HG03432 (cell line): ENCODE measurements around the gene CFDP1.

Experiments
- ATAC-seq: cut with Tn5 transposase; IDR thresholded peaks from one replicate; pipeline ENCODE4 v1.9.1; 2021; ENCODE audit warnings: mild to moderate bottlenecking, moderate library complexity; ENCODE audit not compliant: unreplicated experiment

The CFDP1 gene

DNA sequence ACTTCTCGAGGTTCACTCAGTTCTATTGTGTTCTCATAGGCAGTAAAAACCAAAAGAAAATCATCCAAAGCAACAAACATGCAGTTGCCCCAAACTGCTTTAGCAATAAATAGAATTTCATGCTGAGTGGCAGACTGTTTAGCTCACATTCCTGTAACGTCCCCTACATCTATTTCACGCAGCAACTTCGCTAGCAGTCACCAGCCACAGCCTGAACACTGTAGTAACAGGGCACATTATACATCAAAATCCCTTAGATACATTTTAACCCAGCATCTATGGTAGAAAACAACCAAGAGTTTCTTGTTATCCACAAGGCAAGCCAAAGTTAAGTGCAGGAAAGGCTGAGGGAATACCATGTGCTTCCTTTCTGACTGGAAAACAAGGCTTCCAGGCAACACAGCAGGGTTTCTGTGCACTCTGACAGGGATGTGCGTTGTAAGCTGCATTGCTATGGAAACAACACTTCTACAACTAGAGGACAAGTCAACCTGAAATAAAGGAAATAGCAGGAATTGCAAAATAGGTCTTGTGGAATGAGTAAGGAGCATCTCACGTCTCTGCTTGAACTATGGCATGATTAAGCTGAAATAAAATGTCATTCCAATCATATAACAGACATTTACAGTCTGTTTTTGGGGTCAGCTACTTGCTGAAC lies 55.4 kb downstream of the CFDP1 start:
- ATAC-seq: no peak

DNA sequence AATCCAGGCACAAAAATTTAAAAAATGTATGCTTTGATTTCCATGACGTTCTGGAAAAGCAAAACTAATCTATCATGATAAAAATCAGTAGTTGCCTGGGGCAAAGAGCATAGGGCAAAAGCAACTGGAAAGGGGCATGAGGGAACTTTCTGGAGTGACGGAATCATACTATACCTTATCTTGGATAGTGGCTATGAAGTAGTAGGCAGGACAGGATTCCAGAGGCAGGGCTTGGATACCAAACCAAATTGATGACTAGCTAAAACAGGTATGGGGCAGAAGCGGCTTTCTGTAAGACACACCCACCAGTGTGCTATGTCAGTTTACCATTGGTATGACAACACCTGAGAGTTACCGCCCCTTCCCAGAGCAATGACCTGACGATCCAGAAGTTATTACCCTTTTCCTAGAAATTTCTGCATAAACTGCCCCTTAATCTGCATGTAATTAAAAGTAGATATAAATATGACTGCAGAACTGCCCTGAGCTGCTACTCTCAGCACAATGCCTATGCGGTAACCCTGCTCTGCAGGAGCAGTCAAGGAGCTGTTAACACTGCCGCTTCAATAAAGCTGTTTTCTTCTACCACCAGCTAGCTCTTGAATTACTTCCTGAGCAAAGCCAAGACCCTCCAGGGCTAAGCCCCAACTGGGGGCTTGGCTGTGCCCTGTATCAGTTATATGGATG lies 56.7 kb downstream of the CFDP1 start:
- no peak for ATAC-seq

GRCh38 chr16:75374388-75374787 lies 58.9 kb downstream of the CFDP1 start:
- ATAC-seq: no peak

DNA sequence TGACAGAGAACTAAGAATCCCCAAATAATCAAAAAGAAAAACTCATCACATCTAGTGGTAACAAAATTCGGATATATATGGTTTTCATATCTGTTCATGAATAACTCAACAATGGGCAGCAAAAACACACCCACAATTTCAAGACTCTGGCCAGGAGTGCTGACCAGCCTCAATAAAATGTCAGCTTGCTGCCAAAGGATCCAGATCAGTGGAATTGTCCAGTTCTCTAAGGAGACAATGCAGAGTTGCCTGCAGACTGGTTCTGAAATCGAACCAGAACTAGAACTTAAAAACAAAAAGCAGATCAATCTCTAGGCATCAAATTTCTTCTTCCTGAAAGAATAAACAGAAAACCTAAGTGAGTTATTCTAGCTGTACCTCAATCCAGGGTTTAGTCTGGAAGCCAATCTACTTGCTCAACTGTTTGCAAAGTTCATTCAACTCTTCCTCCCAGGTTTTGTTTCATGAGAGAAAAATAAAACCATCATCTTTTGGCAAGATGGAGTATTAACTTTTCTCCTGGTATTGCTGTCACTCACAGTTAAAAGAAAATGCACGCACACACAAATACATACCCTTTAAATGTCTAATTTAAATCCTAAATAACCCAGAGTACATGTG lies 61.0 kb downstream of the CFDP1 start:
- ATAC-seq: no peak

DNA sequence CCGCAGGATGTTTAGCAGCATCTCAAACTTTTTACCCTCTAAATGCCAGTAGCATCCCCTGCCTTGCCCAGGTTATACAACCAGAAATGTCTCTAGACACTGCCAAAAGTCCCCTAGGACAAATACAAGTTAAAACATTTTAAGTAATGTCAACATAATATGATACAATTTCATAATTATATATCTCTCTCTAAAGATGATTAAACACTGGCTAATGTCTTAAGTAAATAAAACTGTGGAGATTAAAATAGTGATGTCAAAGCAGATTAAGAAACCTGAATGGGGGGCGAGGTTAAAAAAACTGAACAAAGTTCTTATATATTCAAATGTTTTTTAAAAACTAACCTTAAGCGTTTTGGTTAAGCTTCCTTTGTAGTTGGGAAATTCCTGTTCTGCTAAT lies 62.1 kb downstream of the CFDP1 start:
- no peak for ATAC-seq

DNA sequence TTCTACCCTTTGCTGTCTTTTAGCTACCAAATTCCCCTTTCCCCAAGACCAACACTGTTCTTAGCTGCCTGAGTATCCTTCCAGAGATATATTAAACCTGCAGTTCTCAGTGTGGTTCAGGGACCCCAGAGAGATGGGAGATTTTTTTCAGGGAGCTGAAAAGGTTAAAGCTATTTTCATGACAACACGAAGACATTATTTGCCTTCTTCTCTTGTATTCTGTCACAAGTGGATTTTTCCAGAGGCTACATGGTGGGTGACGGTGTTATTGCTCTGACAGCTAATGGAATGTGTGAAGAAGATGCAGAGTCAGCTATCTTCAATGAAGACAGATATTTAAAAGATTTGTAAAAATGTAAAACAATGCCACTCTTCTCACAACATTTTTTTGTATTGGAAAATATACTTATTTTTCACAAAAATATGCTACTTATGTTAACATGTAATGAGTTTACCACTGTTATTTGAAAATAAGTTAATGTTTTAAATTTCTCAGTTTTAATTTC lies 69.0 kb downstream of the CFDP1 start:
- no peak for ATAC-seq

DNA sequence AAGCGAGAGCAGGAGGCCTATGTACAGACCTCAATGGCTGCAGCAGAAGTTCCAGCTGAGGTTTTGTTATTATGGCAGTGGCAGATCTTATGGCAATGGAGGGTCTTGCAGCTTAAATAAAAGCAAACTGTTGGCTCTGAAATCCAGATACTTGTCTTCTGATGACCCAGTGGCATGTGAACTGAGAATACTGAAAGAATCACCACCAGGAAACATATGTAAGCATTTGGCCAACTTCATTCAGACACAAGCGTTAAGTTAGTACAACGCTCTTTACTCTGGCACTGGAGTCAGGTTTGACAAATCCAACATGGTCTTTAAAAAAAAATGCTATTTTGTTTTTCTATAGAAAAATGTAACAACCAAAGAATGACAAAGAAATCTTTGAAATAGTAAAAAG lies 70.5 kb downstream of the CFDP1 start:
- no peak for ATAC-seq

DNA sequence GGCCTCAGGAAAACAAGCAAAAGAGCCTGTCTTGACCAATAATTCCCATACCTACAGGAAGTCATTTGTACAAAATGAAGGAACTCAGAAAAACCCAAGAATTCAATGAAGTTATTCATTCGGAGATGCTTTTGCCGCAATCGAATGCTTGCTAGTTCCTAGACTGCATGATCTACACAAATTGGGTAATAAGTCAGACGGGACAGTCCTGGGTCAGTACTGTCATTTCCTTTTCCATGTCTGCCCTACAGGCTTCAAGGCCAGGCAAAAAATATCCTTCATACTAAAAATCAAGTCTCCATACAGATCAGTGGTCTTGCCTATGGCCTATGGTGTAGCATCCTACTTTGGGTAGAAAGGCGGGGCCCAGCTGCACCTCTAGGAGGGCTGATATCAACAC lies 71.4 kb downstream of the CFDP1 start:
- no peak for ATAC-seq

GRCh38 chr16:75354170-75354569 lies 79.1 kb downstream of the CFDP1 start:
- no peak for ATAC-seq

GRCh38 chr16:75351183-75351582 lies 82.1 kb downstream of the CFDP1 start:
- no peak for ATAC-seq

- ATAC-seq: no peak
Observed at GRCh38 chr16:75345711-75346110, 87.6 kb downstream of the CFDP1 start.

DNA sequence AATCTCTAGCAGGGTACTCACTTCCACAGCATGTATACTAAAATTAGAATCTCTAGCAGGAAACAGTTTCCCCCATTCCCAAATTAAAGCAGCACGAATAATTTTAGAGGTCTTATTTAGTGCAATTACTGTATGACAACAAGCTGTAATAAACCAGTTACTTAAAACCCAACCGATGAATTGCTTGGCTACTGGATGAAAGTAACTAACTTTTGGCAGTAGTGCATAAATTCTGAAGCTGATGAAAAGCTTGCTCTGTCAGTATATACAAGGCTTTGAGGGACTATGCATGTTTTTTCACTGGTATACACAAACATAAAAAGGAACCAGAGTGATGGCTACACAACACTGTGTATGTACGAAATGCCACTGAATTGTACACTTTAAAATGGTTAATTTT lies 89.4 kb downstream of the CFDP1 start:
- no peak for ATAC-seq

- ATAC-seq: no peak
Observed at GRCh38 chr16:75343286-75343685, 90.0 kb downstream of the CFDP1 start.

DNA sequence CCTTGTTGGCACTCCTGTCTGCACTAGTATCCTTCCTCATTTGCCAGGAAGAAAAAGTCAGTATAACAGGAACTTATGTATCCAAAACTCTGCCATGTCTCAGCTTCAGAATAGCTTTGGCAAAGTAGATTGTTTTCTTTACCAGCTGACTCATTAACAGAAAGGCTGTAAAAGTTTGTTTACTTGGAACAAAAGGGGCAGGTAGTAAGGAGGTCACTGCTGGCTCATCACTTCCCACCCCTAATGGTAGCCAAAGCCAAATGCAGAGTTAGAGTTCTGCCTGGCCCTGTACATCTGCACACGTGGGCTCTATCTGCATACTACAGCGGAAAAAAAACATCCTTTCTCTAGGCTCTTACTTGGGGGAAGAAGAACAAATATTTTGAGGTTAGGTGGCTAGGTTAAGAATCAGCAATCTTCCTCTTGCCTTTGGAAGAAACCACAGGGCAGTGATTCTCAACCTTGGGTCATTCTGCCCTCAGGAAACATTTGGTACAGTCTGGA lies 90.9 kb downstream of the CFDP1 start:
- ATAC-seq: no peak

GRCh38 chr16:75341564-75342307 lies 91.6 kb downstream of the CFDP1 start:
- no peak for ATAC-seq

GRCh38 chr16:75340741-75341491 lies 92.4 kb downstream of the CFDP1 start:
- ATAC-seq: no peak

- ATAC-seq: no peak
Observed at GRCh38 chr16:75337430-75337829, 95.9 kb downstream of the CFDP1 start.

- ATAC-seq: no peak
Observed at GRCh38 chr16:75336521-75336920, 96.8 kb downstream of the CFDP1 start.

- no peak for ATAC-seq
Observed at GRCh38 chr16:75333721-75334163, 99.6 kb downstream of the CFDP1 start.

DNA sequence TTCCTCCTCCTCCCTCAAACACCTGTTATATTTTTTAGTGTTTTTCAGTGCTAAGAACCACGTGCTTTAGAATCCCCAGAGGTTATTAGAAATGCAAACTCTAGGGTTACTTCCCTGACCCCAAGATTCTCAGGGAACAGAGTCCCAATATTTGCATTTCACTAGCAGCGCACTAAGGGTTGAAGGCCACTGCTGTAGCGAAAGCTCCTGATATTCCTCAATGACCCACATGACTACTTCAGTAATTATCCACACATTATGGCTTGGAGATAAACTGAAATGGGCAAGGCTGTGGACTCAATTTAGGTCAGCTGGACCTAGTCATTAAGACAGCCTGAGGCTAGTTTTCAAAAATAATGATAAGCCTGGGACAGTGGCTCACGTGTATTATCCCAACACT lies 103.4 kb downstream of the CFDP1 start:
- no peak for ATAC-seq
